ENCODE results near the gene ERC1. TPM values are rescaled to one million over a fixed set of nuclear protein-coding genes. Genes with fewer than 3 reads are reported as not detected.

Gene ERC1
- total RNA-seq, 1 donor from 2014 or later, result 16.6 TPM

GRCh38 chr12:1058423-1058822, 67.4 kb downstream of the ERC1 start:
- DNase-seq (ENCODE audit: low read depth) (no peak), FAIRE-seq (no peak)
- Histone ChIP-seq H3K27me3 (ENCODE audit: control insufficient read depth, insufficient read depth, low read length) (no peaks in the 10 kb centered on the region), H3K4me3 (ENCODE audit: low read depth, low read length) (no peak overlapping the region), H3K36me3 (ENCODE audit: control insufficient read depth, insufficient read depth, low read length) (no peaks in the 10 kb centered on the region)
- TF ChIP-seq CTCF (IDR thresholded peaks at IDR 0.05; ENCODE audit: insufficient read depth, low read length, severe bottlenecking), result no peak

GRCh38 chr12:1059162-1059561, 68.1 kb downstream of the ERC1 start:
- TF ChIP-seq CTCF (IDR thresholded peaks at IDR 0.05; ENCODE audit: insufficient read depth, low read length, severe bottlenecking), result no peak
- H3K4me3 ChIP-seq (ENCODE audit: low read depth, low read length), result no peak overlapping the region
- FAIRE-seq (no peak), DNase-seq (ENCODE audit: low read depth) (no peak)
- no peaks in the 10 kb centered on the region for H3K36me3 ChIP-seq (ENCODE audit: control insufficient read depth, insufficient read depth, low read length)
- H3K27me3 ChIP-seq (ENCODE audit: control insufficient read depth, insufficient read depth, low read length), result no peaks in the 10 kb centered on the region

- FAIRE-seq (no peak), DNase-seq (ENCODE audit: low read depth) (no peak)
- H3K4me3 ChIP-seq (ENCODE audit: low read depth, low read length), result no peak overlapping the region
- H3K36me3 ChIP-seq (ENCODE audit: control insufficient read depth, insufficient read depth, low read length), result no peaks in the 10 kb centered on the region
- TF ChIP-seq CTCF (IDR thresholded peaks at IDR 0.05; ENCODE audit: insufficient read depth, low read length, severe bottlenecking), result no peak
- no peaks in the 10 kb centered on the region for H3K27me3 ChIP-seq (ENCODE audit: control insufficient read depth, insufficient read depth, low read length)
Observed at GRCh38 chr12:1063852-1064251, 72.8 kb downstream of the ERC1 start.

GRCh38 chr12:1064317-1064716, 73.3 kb downstream of the ERC1 start:
- DNase-seq (ENCODE audit: low read depth), result no peak
- no peaks in the 10 kb centered on the region for H3K27me3 ChIP-seq (ENCODE audit: control insufficient read depth, insufficient read depth, low read length)
- no peaks in the 10 kb centered on the region for H3K36me3 ChIP-seq (ENCODE audit: control insufficient read depth, insufficient read depth, low read length)
- FAIRE-seq, result no peak
- H3K4me3 ChIP-seq (ENCODE audit: low read depth, low read length), result no peak overlapping the region
- no peak for TF ChIP-seq CTCF (IDR thresholded peaks at IDR 0.05; ENCODE audit: insufficient read depth, low read length, severe bottlenecking)

GRCh38 chr12:1065629-1066028, 74.6 kb downstream of the ERC1 start:
- no peak for TF ChIP-seq CTCF (IDR thresholded peaks at IDR 0.05; ENCODE audit: insufficient read depth, low read length, severe bottlenecking)
- FAIRE-seq, result no peak
- DNase-seq (ENCODE audit: low read depth), result no peak

GRCh38 chr12:1069846-1070245, 78.8 kb downstream of the ERC1 start:
- TF ChIP-seq CTCF (IDR thresholded peaks at IDR 0.05; ENCODE audit: insufficient read depth, low read length, severe bottlenecking), result no peak
- FAIRE-seq, result no peak
- Histone ChIP-seq H3K36me3 (ENCODE audit: control insufficient read depth, insufficient read depth, low read length) (no peaks in the 10 kb centered on the region), H3K27me3 (ENCODE audit: control insufficient read depth, insufficient read depth, low read length) (no peaks in the 10 kb centered on the region), H3K4me3 (ENCODE audit: low read depth, low read length) (no peak overlapping the region)
- DNase-seq (ENCODE audit: low read depth), result no peak

More at GRCh38 chr12:1065629-1066028, 74.6 kb downstream of the ERC1 start:
- Histone ChIP-seq H3K4me3 (ENCODE audit: low read depth, low read length) (no peak overlapping the region), H3K36me3 (ENCODE audit: control insufficient read depth, insufficient read depth, low read length) (no peaks in the 10 kb centered on the region), H3K27me3 (ENCODE audit: control insufficient read depth, insufficient read depth, low read length) (no peaks in the 10 kb centered on the region)

Measured in bronchial epithelial cell (primary cell).